Epithelial cell of proximal tubule (primary cell): ENCODE measurements around the gene MAGI1. TPM values are rescaled to one million over a fixed set of nuclear protein-coding genes. Genes with fewer than 3 reads are reported as not detected.

Experiments used
- DNase-seq: peaks from one replicate; pipeline ENCODE4 v3.0.0-alpha.2; 2011; ENCODE audit warnings: low read depth
- H3K4me3 ChIP-seq: 2 replicates; pipeline ENCODE4 v1.5.1; 2011; ENCODE audit warnings: low read depth, mild to moderate bottlenecking, low read length
- total RNA-seq: library from RNA; depleted of rRNA; stranded (reverse); fragments of >200 nt; gene quantifications from 2 replicates; pipeline ENCODE4 v1.2.3, GENCODE V29; 2015
- TF ChIP-seq, protein P1 (sequence below): conservative IDR thresholded peaks from 2 replicates; pipeline ENCODE4 v1.5.1; 2012; ENCODE audit warnings: low read depth, mild to moderate bottlenecking, low read length

Gene MAGI1
- total RNA-seq, 1 donor from 2014 or later = 9.6 TPM

DNA sequence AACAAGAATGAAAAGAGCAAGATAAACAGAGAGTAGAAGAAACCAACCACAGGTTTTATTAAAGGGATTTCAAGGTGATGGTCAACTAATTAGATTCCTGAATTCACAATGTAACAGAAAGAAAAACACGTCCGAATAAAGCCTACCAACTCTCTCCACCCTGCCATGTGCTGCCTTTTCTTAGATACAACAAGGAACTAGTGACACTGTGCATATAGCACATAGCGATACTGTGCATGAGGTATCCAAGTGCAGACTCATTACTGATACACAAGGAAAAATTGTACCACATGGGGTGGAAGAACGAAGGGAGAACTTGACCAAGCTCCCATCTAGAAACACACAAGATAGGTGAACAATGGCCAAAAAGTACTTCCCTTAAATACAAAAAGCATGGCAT is 154.6 kb downstream of the MAGI1 start:
- TF ChIP-seq, protein P1, sequence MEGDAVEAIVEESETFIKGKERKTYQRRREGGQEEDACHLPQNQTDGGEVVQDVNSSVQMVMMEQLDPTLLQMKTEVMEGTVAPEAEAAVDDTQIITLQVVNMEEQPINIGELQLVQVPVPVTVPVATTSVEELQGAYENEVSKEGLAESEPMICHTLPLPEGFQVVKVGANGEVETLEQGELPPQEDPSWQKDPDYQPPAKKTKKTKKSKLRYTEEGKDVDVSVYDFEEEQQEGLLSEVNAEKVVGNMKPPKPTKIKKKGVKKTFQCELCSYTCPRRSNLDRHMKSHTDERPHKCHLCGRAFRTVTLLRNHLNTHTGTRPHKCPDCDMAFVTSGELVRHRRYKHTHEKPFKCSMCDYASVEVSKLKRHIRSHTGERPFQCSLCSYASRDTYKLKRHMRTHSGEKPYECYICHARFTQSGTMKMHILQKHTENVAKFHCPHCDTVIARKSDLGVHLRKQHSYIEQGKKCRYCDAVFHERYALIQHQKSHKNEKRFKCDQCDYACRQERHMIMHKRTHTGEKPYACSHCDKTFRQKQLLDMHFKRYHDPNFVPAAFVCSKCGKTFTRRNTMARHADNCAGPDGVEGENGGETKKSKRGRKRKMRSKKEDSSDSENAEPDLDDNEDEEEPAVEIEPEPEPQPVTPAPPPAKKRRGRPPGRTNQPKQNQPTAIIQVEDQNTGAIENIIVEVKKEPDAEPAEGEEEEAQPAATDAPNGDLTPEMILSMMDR = no peak
- DNase-seq = no peak
- no peak overlapping the region for H3K4me3 ChIP-seq

DNA sequence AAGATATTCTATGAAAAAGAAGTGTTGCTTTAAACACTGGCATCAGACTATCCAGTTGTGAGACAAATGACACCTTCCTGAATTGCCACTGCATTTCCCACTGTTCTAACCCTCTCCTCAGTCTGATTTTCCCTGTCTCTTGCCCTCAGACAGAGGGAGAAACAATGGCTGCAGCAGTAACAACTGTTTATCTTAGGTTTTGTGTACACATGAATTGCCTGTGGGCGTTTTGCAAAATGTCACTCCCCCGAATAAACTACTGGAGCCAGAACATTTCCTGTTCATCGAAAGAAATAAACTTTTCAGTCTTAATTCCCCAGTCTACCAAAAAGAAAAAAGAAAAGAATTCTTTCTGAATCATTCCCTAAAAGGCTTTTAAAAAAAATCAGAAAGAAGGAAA is 155.1 kb downstream of the MAGI1 start:
- TF ChIP-seq, protein P1 = no peak
- no peak overlapping the region for H3K4me3 ChIP-seq
- DNase-seq = no peak

DNA sequence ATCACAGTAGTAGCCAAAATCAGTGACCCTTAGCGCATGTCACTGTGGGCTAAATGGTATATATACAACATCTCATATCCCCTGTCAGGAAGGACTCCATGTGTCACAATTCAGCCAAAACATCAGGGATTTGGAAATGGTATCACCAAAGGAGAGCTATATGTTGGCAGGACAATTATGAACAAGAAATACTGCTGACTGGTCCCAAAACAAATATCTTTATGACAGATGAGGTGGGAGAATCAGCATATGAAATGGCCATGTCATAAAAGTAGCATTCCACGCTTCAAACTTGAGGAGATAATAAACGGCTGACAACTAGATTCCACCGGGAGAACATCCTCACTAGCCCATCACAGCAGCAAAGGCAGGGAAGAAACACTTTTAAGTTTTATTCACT is 158.4 kb downstream of the MAGI1 start:
- TF ChIP-seq, protein P1 = no peak
- DNase-seq = no peak
- no peak overlapping the region for H3K4me3 ChIP-seq

DNA sequence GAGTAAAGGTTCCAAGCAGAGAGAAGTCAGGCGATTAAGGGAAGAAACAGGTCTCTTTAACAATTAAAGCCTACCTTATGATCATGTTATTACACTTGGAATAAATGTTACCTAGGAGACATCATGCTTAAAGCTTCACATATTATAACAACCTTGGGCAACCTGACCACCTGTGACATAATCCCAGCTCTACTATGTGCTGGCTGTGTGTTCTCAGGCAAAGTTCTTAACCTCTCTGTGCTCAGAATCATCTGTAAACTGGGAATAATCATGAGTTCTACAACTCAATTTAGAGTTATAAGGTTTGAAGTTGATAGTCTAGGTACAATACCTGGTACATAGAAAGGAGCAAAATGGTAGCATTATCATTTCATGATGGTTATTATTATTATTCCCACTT is 159.3 kb downstream of the MAGI1 start:
- no peak overlapping the region for H3K4me3 ChIP-seq

DNA sequence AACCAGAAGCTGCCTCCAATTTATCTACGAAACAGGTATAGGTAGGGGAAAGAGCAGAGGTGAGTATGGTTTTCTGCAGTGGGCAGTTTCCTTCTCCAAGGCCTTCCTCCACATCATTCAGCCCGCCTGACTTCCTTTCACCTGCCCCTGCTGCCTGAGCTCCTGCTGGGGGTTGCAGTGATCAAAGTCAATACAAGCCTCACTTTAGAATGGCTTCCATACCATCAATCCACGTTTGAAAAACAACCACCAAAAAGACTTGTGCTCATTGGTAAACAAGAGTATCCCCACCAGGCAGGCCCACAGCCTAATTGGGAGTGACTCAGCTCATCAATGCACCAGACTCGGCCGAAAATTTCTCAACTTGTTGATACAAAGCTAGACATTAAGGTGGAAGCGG is 159.9 kb downstream of the MAGI1 start:
- no peak for DNase-seq

More for the DNA sequence above, 159.3 kb downstream of the MAGI1 start:
- DNase-seq = no peak
- TF ChIP-seq, protein P1 = no peak

DNA sequence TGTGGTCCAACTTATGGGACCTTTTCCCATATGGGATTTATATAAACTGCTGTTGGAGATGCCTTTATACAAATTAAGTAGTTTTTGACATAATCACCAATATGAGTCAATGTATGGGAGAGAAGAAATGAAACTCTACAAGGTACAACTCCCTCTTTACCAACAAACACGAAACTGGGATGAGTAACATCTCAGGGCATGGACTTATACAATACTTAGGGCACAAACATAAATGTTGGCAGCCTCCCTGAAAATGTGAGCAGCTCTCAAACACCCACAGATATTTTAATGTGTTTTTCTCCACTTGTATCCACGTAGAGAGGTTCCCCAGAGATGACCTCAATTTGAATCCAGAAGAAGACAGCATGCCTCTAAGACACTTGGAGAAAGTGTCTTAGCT is 161.6 kb downstream of the MAGI1 start:
- H3K4me3 ChIP-seq = no peak overlapping the region
- TF ChIP-seq, protein P1 = no peak
- no peak for DNase-seq

More for the DNA sequence above, 159.9 kb downstream of the MAGI1 start:
- H3K4me3 ChIP-seq = no peak overlapping the region
- TF ChIP-seq, protein P1 = no peak

DNA sequence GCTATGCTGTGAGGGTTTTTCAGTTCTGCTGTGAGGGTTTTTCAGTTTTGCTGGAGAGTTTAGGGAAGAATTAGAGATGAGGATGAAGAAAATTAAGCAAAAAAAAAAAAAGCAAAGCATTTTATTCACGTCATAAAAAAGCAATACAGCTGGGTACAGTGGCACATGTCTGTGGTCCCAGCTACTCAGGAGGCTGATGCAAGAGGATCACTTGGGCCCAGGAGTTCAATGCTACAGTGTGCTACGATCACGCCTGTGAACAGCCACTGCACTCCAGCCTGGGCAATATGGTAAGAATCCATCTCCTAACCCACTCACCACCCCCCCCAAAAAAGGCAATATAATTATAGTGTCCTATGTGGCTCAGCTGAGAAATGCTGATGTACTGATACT is 162.7 kb downstream of the MAGI1 start:
- TF ChIP-seq, protein P1 = no peak
- no peak for DNase-seq
- no peak overlapping the region for H3K4me3 ChIP-seq
